ENCODE measurements around the gene ADCYAP1R1. TPM values are rescaled to one million over a fixed set of nuclear protein-coding genes. Genes with fewer than 3 reads are reported as not detected.

Gene ADCYAP1R1
- total and polyA plus RNA-seq, 12 donors: 0.22 to 25.0 (median 1.5) TPM

DNA sequence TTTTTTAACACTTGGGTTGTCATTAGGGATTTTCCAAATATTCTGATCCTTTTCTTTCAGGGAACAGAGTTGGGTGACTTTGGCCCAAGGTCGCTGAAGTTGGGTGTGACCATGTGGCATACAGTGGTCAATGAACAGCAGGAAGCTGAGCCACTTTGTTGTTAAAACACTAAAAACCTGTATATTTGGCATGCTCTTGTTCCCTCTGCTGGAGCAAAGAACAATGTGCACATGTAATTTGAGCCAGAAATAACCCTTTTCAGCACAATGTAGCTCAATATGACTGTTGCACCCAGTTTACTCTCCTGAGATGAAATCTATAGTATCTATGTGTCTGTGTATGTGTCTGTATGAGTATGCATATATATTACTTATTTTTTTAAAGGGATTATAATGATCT, 74.9 kb downstream of the ADCYAP1R1 start:
- Histone ChIP-seq H3K4me3 (no peak overlapping the region), H3K27me3 (no peaks in the 10 kb centered on the region), H3K9me3 (replicated peaks in 1 of 3) (no peaks in the 10 kb centered on the region), H3K27ac (no peak overlapping the region), H3K36me3 (replicated peaks in 1 of 2) (no peaks in the 10 kb centered on the region), H3K4me1 (replicated peaks in 1 of 2) (peaks cover 0 to 13% of the 10 kb centered on the region in 2 donors)
- peak in 1 of 7 donors; percentile 29 for DNase-seq
- intact Hi-C loops (cut with DNase I): no loop called here
- WGBS, 4 donors: 50 to 75% (median 62%) methylated on average over 1 of the region's 1 CpG
- TF ChIP-seq, protein P1, sequence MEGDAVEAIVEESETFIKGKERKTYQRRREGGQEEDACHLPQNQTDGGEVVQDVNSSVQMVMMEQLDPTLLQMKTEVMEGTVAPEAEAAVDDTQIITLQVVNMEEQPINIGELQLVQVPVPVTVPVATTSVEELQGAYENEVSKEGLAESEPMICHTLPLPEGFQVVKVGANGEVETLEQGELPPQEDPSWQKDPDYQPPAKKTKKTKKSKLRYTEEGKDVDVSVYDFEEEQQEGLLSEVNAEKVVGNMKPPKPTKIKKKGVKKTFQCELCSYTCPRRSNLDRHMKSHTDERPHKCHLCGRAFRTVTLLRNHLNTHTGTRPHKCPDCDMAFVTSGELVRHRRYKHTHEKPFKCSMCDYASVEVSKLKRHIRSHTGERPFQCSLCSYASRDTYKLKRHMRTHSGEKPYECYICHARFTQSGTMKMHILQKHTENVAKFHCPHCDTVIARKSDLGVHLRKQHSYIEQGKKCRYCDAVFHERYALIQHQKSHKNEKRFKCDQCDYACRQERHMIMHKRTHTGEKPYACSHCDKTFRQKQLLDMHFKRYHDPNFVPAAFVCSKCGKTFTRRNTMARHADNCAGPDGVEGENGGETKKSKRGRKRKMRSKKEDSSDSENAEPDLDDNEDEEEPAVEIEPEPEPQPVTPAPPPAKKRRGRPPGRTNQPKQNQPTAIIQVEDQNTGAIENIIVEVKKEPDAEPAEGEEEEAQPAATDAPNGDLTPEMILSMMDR (IDR thresholded peaks at IDR 0.05): peak in 3 of 6 experiments; percentile 11 to 21 (median 17)
- TF ChIP-seq POLR2A (IDR thresholded peaks at IDR 0.05): no peak

DNA sequence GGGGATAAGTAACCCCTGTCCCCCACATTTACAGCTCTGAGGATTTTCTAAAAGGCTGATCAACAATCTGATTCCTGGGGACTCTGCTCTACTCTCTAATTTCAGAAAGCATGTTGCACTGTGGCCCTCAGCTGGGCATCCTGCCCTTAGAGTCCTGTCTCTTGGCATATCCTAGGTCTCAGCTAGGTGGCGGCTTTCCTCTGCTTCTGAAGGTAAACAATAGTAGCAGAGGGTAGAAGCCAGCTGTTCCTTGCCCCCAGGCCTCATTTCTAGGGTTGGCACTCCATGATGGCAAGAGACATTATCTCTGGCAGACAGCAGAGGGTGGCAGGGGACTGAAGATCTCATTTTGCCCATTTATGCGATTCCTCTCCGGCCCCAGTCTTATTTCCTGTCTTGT, 77.0 kb downstream of the ADCYAP1R1 start:
- intact Hi-C loops (cut with DNase I): no loop called here
- no peaks in the 10 kb centered on the region for H3K27me3 ChIP-seq
- no peak for TF ChIP-seq POLR2A (IDR thresholded peaks at IDR 0.05)
- TF ChIP-seq, protein P1 (IDR thresholded peaks at IDR 0.05): no peak
- no peak overlapping the region for H3K27ac ChIP-seq
- H3K36me3 ChIP-seq (replicated peaks in 1 of 2): no peaks in the 10 kb centered on the region
- WGBS, 4 donors: 75 to 85% (median 82%) methylated on average over 3 of the region's 3 CpGs
- DNase-seq: peak in 1 of 7 donors; percentile 25
- H3K4me3 ChIP-seq: no peak overlapping the region
- no peaks in the 10 kb centered on the region for H3K9me3 ChIP-seq (replicated peaks in 1 of 3)
- H3K4me1 ChIP-seq (replicated peaks in 1 of 2): peaks cover 0 to under 1% of the 10 kb centered on the region in 2 donors

DNA sequence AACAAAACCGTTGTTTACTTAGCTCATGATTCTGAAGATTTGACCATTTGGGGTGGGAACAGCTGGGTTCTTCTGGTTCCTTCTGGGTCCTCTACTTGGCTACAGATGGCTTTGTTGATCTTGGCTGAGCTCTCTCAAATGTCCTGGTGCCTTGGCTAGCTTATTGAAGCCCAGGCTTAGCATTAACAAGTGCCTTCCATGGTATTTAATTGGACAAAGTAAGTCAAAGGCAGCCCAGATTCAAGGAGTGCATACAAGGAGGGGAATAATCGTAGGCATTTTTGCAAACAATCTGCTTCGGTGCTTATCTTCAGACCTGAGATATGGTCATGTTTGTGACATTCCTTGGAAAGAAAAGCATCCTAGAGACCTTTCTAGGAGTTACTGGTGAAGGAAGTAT, 81.4 kb downstream of the ADCYAP1R1 start:
- H3K27ac ChIP-seq: no peak overlapping the region
- no peaks in the 10 kb centered on the region for H3K4me1 ChIP-seq (replicated peaks in 1 of 2)
- no peak for DNase-seq
- no peaks in the 10 kb centered on the region for H3K27me3 ChIP-seq
- no peak for TF ChIP-seq POLR2A (IDR thresholded peaks at IDR 0.05)
- TF ChIP-seq, protein P1 (IDR thresholded peaks at IDR 0.05): no peak
- WGBS, 4 donors: 68 to 84% (median 76%) methylated on average over 3 of the region's 3 CpGs
- intact Hi-C loops (cut with DNase I): loop anchor here in 1 of 2 donors (10.0 kb wide), 2 partner anchors 501 to 601 kb away; no protein-coding TSS in a partner anchor
- no peaks in the 10 kb centered on the region for H3K9me3 ChIP-seq (replicated peaks in 1 of 3)
- no peaks in the 10 kb centered on the region for H3K36me3 ChIP-seq (replicated peaks in 1 of 2)
- H3K4me3 ChIP-seq: no peak overlapping the region

DNA sequence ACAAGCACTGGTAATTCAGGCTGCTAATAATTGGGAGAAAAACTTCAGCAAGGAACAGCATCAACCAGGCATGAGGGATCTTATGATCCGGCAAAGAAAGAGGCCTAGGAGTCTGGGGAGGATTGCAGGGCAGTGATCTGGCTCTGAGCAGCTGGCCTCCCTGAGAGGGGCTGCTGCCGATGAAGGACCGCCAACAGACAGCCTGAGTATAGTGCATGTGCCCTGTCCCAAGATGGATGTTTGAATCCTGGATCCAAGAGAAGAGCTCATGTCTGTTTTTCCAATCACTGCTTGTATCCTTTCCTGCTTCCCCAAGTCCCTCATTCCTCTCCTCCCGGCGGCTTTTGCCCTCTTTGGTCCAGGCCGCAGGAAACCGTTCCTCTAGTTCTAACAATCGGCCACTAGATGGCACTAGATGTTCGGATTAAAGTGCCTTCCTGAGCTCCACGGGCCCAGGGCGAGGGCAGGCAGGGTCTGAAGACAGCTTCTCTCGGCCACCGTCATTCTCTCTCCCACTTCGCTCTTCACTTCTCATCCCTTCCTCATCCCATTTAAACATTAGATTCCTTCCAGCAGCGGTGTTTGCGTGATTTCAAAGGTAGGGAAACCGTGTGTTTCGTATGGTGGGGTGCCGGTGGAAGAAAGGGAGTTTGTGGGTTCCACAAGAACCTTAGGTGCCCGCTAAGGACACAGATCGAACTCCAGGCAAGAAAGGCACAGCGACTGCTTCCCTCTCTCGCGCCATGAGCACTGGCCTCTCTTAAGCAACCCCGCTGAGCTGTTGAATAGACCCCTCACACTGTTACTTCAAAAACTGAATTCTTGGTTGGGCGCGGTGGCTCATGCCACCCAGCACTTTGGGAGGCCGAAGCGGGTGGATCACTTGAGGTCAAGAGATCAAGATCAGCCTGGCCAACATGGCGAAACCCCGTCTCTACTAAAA, 82.4 kb downstream of the ADCYAP1R1 start:
- Histone ChIP-seq H3K27ac (no peak overlapping the region), H3K27me3 (no peaks in the 10 kb centered on the region), H3K4me3 (no peak overlapping the region), H3K36me3 (replicated peaks in 1 of 2) (no peaks in the 10 kb centered on the region), H3K9me3 (replicated peaks in 1 of 3) (no peaks in the 10 kb centered on the region), H3K4me1 (replicated peaks in 1 of 2) (no peaks in the 10 kb centered on the region)
- peak; percentile 60 to 84 (median 75) for DNase-seq
- intact Hi-C loops (cut with DNase I): loop anchor here in 1 of 2 donors (10.0 kb wide), 2 partner anchors 500 to 600 kb away; no protein-coding TSS in a partner anchor
- WGBS, 4 donors: 45 to 51% (median 46%) methylated on average over 31 of the region's 31 CpGs
- no peak for TF ChIP-seq POLR2A (IDR thresholded peaks at IDR 0.05)
- TF ChIP-seq, protein P1 (IDR thresholded peaks at IDR 0.05): peak; percentile 59 to 83 (median 74)

Data from adrenal gland (tissue), 12 donors.